HEK293 (cell line): Measurements from ENCODE around the gene PTTG2.

ENCODE experiments used
- ELK4 ChIP-seq: IDR thresholded peaks from 2 replicates; pipeline ENCODE4 v1.6.1; 2011; ENCODE audit warnings: mild to moderate bottlenecking, low read depth, low read length, borderline replicate concordance
- MYNN ChIP-seq: fragments of 450-650 bp; formaldehyde crosslinking; IDR thresholded peaks from 2 replicates; pipeline ENCODE4 v1.5.1; 2016; ENCODE audit warnings: missing biosample characterization, missing genetic modification characterization, borderline replicate concordance
- PATZ1 ChIP-seq: fragments of 450-650 bp; formaldehyde crosslinking; IDR thresholded peaks from 2 replicates; pipeline ENCODE4 v1.5.1; 2016; ENCODE audit warnings: missing biosample characterization, missing genetic modification characterization
- SCRT1 ChIP-seq: fragments of 450-650 bp; formaldehyde crosslinking; IDR thresholded peaks from 2 replicates; pipeline ENCODE4 v1.5.1; 2016; ENCODE audit warnings: missing biosample characterization, missing genetic modification characterization, borderline replicate concordance
- TCF7L2 ChIP-seq: IDR thresholded peaks from 2 replicates; pipeline ENCODE4 v1.6.1; 2011; ENCODE audit warnings: low read depth, mild to moderate bottlenecking, inconsistent platforms, low read length, moderate library complexity, borderline replicate concordance
- ZBTB48 ChIP-seq: fragments of 450-650 bp; formaldehyde crosslinking; IDR thresholded peaks from 2 replicates; pipeline ENCODE4 v1.5.1; 2016; ENCODE audit warnings: missing biosample characterization, missing genetic modification characterization
- ZBTB49 ChIP-seq: fragments of 450-650 bp; formaldehyde crosslinking; IDR thresholded peaks from 2 replicates; pipeline ENCODE4 v1.5.1; 2016; ENCODE audit warnings: missing biosample characterization, missing genetic modification characterization, low read depth
- ZBTB7A ChIP-seq: fragments of 450-650 bp; formaldehyde crosslinking; IDR thresholded peaks from 2 replicates; pipeline ENCODE4 v1.5.1; 2016; ENCODE audit warnings: low read depth, missing biosample characterization, missing genetic modification characterization
- ZNF112 ChIP-seq: fragments of 450-650 bp; formaldehyde crosslinking; IDR thresholded peaks from 2 replicates; pipeline ENCODE4 v1.5.0; 2017; ENCODE audit warnings: missing biosample characterization, missing genetic modification characterization
- ZNF132 ChIP-seq: fragments of 450-650 bp; formaldehyde crosslinking; IDR thresholded peaks from 2 replicates; pipeline ENCODE4 v1.5.1; 2017; ENCODE audit warnings: missing biosample characterization, missing genetic modification characterization, borderline replicate concordance
- ZNF621 ChIP-seq: fragments of 450-650 bp; formaldehyde crosslinking; IDR thresholded peaks from 2 replicates; pipeline ENCODE4 v1.5.1; 2017; ENCODE audit warnings: missing biosample characterization, missing genetic modification characterization
- ZSCAN4 ChIP-seq: fragments of 450-650 bp; formaldehyde crosslinking; IDR thresholded peaks from 2 replicates; pipeline ENCODE4 v1.5.1; 2017; ENCODE audit warnings: missing biosample characterization, missing genetic modification characterization
- TF ChIP-seq, protein P1 (sequence below): fragments of 450-650 bp; formaldehyde crosslinking; conservative IDR thresholded peaks from 2 replicates; pipeline ENCODE4 v1.5.1; 2016; ENCODE audit warnings: low read depth, missing biosample characterization, missing genetic modification characterization
- TF ChIP-seq, protein P2 (sequence below): fragments of 450-650 bp; formaldehyde crosslinking; IDR thresholded peaks from 2 replicates; pipeline ENCODE4 v1.5.1; 2016; ENCODE audit warnings: missing biosample characterization, missing genetic modification characterization

DNA sequence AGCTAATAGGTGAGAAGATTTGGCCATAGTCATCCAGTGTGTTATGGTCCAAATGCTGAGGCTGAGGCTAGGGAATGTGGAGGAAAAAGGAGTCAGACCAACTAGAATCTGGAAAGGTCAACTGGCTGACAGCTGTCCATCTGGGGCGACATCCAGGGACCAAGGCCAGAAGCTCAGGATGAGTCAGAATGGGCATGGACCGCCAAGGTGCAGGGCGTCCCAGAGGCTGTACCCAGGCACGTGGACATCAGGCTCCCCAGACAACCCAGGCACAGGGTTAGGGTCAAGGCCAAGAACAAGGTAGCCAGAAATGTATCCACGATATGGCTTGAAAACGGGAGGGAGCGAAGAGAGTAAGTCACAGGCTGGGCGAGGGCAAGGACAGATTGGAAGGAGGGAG is 26.1 kb upstream of the PTTG2 start:
- TF ChIP-seq ZNF132 (no peak), ZNF621 (no peak), ELK4 (no peak), ZBTB49 (tag by site-specific recombination) (no peak), MYNN (no peak), ZSCAN4 (tag by site-specific recombination) (no peak), PATZ1 (tag by site-specific recombination) (no peak), TCF7L2 (no peak), ZBTB7A (tag by site-specific recombination) (no peak), ZBTB48 (tag by site-specific recombination) (no peak), ZNF112 (tag by site-specific recombination) (no peak), SCRT1 (tag by site-specific recombination) (no peak)
- TF ChIP-seq, protein P1, sequence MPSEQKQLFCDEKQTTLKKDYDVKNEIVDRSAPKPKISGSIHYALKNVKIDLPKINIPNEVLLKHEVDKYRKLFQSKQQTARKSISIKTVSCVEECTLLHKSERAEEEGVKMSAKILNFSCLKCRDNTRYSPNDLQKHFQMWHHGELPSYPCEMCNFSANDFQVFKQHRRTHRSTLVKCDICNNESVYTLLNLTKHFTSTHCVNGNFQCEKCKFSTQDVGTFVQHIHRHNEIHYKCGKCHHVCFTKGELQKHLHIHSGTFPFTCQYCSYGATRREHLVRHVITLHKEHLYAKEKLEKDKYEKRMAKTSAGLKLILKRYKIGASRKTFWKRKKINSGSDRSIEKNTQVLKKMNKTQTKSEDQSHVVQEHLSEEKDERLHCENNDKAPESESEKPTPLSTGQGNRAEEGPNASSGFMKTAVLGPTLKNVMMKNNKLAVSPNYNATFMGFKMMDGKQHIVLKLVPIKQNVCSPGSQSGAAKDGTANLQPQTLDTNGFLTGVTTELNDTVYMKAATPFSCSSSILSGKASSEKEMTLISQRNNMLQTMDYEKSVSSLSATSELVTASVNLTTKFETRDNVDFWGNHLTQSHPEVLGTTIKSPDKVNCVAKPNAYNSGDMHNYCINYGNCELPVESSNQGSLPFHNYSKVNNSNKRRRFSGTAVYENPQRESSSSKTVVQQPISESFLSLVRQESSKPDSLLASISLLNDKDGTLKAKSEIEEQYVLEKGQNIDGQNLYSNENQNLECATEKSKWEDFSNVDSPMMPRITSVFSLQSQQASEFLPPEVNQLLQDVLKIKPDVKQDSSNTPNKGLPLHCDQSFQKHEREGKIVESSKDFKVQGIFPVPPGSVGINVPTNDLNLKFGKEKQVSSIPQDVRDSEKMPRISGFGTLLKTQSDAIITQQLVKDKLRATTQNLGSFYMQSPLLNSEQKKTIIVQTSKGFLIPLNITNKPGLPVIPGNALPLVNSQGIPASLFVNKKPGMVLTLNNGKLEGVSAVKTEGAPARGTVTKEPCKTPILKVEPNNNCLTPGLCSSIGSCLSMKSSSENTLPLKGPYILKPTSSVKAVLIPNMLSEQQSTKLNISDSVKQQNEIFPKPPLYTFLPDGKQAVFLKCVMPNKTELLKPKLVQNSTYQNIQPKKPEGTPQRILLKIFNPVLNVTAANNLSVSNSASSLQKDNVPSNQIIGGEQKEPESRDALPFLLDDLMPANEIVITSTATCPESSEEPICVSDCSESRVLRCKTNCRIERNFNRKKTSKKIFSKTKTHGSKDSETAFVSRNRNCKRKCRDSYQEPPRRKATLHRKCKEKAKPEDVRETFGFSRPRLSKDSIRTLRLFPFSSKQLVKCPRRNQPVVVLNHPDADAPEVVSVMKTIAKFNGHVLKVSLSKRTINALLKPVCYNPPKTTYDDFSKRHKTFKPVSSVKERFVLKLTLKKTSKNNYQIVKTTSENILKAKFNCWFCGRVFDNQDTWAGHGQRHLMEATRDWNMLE (tag by site-specific recombination): no peak
- TF ChIP-seq, protein P2, sequence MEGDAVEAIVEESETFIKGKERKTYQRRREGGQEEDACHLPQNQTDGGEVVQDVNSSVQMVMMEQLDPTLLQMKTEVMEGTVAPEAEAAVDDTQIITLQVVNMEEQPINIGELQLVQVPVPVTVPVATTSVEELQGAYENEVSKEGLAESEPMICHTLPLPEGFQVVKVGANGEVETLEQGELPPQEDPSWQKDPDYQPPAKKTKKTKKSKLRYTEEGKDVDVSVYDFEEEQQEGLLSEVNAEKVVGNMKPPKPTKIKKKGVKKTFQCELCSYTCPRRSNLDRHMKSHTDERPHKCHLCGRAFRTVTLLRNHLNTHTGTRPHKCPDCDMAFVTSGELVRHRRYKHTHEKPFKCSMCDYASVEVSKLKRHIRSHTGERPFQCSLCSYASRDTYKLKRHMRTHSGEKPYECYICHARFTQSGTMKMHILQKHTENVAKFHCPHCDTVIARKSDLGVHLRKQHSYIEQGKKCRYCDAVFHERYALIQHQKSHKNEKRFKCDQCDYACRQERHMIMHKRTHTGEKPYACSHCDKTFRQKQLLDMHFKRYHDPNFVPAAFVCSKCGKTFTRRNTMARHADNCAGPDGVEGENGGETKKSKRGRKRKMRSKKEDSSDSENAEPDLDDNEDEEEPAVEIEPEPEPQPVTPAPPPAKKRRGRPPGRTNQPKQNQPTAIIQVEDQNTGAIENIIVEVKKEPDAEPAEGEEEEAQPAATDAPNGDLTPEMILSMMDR (tag by site-specific recombination): no peak
